AG09319 (cell line): Measurements from ENCODE around the gene ABCB6.
A peak's percentile ranks its signal among the peaks of the same experiment; 100 is the strongest.

Experiments used
- DNase-seq: peaks from one replicate; pipeline ENCODE4 v3.0.0-alpha.2; 2010; ENCODE audit warnings: low read depth; ENCODE audit errors: extremely low read depth
- TF ChIP-seq, protein P1 (sequence below): IDR thresholded peaks from 2 replicates; pipeline ENCODE4 v1.5.1; 2011; ENCODE audit warnings: low read depth, mild to moderate bottlenecking, inconsistent platforms, low read length, moderate library complexity

Gene ABCB6

DNA sequence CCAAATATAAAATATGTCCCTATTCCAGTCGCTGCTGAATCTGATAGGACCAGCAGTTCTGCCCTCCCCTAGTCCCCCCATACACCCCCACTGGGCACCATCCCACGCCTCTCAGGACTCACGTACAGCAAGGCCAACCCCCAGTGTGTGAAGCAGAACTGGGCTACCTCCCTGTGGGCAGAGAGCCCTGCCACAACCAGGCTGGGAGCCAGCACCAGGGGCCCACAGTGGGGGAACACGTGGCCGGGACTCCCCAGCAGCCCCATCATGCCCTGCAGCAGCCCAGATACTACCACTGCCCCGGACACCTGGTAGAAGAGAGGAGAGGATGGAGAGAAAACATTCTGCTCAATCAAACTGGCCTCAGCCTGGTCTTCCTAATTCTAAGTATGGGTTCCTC lies 50.2 kb downstream of the ABCB6 start:
- TF ChIP-seq, protein P1, sequence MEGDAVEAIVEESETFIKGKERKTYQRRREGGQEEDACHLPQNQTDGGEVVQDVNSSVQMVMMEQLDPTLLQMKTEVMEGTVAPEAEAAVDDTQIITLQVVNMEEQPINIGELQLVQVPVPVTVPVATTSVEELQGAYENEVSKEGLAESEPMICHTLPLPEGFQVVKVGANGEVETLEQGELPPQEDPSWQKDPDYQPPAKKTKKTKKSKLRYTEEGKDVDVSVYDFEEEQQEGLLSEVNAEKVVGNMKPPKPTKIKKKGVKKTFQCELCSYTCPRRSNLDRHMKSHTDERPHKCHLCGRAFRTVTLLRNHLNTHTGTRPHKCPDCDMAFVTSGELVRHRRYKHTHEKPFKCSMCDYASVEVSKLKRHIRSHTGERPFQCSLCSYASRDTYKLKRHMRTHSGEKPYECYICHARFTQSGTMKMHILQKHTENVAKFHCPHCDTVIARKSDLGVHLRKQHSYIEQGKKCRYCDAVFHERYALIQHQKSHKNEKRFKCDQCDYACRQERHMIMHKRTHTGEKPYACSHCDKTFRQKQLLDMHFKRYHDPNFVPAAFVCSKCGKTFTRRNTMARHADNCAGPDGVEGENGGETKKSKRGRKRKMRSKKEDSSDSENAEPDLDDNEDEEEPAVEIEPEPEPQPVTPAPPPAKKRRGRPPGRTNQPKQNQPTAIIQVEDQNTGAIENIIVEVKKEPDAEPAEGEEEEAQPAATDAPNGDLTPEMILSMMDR = no peak
- no peak for DNase-seq

DNA sequence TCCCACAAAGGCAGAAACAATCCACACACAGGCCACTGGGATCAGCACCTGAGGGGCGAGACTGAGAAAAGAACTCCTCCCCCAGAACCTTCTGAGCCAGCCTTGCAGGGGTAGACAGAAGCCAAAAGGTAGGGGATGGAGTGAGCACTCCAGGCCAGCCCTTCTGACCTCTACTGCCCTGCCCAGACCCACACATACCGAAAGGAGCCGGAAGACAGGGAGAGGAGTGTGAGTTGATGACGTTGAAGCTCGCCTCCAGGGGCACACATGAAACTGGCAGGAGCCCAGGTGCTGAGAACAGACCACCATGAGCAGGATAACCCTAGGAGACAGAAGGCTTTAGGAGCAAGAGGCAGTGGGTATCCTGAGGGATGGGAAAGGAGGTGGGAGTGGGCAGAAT lies 50.8 kb downstream of the ABCB6 start:
- no peak for DNase-seq
- TF ChIP-seq, protein P1 = no peak

DNA sequence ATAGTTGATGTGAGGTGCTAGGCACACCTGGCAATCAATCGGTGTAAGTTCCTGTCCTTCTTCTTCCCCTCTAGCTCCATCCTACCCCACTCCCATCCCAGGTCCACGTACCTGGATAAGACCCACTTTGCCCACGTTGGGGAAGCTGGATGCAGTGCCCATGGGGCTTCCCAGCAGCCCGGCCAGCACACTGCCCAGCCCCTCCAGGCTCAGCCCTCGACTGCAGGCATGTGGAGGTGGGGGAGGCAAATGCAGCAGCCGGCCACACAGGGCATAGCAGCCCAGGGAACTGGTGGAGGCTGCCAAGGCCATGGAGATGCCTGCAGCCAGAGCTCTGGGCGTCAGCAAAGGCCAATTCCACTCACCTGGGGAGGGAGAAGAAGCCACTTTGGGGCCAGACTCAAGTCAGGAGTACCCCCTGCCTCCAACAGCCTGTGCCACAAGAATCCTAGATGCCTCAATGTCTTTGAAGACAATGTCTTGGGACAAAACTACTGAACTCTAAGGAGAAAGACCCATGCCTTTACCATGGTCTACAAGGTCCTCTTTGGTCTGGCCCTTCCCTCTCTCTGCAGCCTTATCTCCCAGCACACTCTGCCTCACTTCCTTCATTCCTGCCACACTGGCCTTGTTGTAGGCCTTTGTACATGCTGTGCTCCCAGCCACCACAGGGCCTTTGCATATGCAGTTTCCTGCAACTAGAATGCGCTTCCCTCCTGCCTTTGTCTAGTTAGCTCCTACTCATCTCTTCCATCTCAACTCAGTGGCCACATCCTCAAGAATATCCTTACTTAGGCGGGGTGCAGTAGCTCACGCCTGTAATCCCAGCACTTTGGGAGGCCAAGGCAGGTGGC lies 53.5 kb downstream of the ABCB6 start:
- TF ChIP-seq, protein P1 = no peak
- no peak for DNase-seq

DNA sequence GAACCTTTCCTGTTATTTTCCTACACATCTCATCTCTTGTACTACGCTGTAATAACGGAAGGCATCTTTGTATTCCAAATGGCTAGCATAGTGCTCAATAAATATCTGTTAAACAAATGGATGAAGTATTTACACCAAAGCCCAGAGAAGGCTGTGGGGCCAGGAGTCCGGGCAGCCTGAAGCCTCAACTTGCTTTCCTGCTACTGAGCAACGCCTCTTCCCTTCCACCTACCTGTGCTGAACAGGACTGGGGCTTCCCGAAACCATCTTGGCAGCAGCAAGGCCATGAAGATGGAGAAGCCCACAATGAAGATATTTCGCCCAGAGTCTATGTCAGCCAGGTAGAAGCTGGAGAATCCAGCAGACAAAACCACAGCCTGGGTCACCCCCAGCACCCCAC lies 55.6 kb downstream of the ABCB6 start:
- DNase-seq = no peak
- TF ChIP-seq, protein P1 = no peak

DNA sequence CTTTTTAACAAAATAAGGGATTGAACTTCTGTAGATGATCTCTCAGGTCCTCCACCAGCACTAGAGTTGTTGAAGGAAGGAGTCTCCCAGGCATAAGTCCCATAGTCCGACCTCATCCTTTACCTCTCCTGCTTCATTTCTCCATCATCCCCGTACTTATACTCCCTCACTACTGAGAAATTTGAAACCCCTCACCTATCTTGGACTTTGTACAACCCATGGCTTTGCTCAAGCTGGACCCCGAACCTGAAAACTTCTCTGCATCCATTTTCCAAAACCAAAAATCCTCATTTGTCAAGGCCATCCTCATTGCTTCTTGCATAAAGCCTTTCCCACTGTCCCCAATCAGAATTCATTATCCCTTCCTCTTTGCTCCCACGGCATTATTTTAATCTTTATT lies 57.7 kb downstream of the ABCB6 start:
- TF ChIP-seq, protein P1 = no peak
- no peak for DNase-seq

DNA sequence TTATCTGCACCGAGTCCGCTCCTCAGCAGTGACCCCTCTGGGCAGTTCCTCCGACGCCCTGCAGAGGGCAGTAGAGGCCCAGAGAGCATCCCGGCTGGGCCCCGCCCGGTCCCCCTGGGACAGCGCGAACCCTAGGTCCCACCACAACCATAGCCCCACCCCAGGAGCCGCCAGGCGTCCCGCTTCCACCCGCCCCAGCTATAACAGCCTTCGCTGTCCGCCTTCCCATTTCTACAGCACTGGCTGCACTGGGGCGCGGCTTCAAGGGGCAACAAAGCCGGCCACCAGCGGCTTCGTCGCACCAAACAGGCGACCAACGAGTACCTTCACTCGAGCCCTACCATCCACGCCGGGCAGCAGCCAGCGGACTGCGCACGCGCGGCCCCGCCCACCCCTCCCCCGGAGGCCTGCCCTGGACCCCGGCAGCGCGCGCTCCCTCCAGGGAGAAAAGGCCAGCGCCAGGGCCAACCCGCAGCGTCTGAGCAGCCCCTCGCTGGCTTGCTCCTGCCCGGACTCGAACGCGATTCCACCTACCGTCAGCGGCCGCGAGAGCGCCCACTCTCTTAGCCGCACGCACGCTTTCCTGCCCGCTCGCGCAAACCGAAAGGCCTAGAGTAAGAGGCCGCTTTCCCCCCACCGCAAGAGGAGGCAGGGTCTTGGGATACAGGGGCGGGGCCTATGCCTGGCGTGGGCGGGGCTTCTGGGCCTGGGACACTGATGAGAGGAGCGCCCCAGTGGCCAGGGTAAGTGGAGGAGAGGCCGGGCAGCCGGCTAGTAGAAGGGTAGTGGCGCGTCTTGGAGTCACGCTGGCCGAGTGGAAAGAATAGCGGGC lies 58.4 kb downstream of the ABCB6 start, which contains the start of gene NHEJ1:
TSS of gene NHEJ1 (minus strand) at position 630 of the 832 bp plus-strand sequence. CDS start 2,453 bp downstream, outside the sequence.
- TF ChIP-seq, protein P1 = peak; percentile 99

More for the DNA sequence above, 58.4 kb downstream of the ABCB6 start, which contains the start of gene NHEJ1:
- DNase-seq = peak; percentile 84
